Cardiac muscle cell (in vitro differentiated cells and primary cell): ENCODE measurements around the gene ARX. TPM values are rescaled to one million over a fixed set of nuclear protein-coding genes. Genes with fewer than 3 reads are reported as not detected.

Experiments
- DNase-seq, 2 donors: peaks; one replicate each; pipeline versions ENCODE4 v3.0.0 to v3.0.0-alpha.2; 2010 to 2017; ENCODE audit warnings: low read depth in 1 of 2, low spot score in 1 of 2
- H3K27ac ChIP-seq: fragments of 200-600 bp; sonication (generic); 2 replicates; pipeline ENCODE4 v1.5.1; 2016
- H3K27me3 ChIP-seq: fragments of 200-600 bp; sonication (generic); 2 replicates; pipeline ENCODE4 v1.6.0; 2016; ENCODE audit warnings: control low read depth
- H3K36me3 ChIP-seq: fragments of 200-600 bp; sonication (generic); 2 replicates; pipeline ENCODE4 v1.5.1; 2016; ENCODE audit warnings: control low read depth
- H3K4me1 ChIP-seq: fragments of 200-600 bp; sonication (generic); 2 replicates; pipeline ENCODE4 v1.8.1; 2017; ENCODE audit warnings: low read depth, mild to moderate bottlenecking, mixed run types
- H3K4me3 ChIP-seq: fragments of 200-600 bp; sonication (generic); 2 replicates; pipeline ENCODE4 v1.5.1; 2016; ENCODE audit warnings: mild to moderate bottlenecking
- H3K9me3 ChIP-seq: fragments of 200-600 bp; sonication (generic); 2 replicates; pipeline ENCODE4 v1.5.1; 2017; ENCODE audit warnings: low read depth, mild to moderate bottlenecking, control low read depth
- polyA plus RNA-seq: library from polyadenylated mRNA; unstranded; fragments of >200 nt; fragmentation: Nextera tagmentation; extraction: Ambion mirVana; gene quantifications from 2 replicates; pipeline ENCODE4 v1.2.1, GENCODE V29; 2016
- total RNA-seq: library from RNA; depleted of rRNA; stranded (reverse); fragments of >200 nt; gene quantifications from 2 replicates; pipeline ENCODE4 v1.2.3, GENCODE V29; 2016
- TF ChIP-seq, protein P1 (sequence below): IDR thresholded peaks from 2 replicates; pipeline ENCODE4 v1.5.1; 2012; ENCODE audit warnings: low read depth, mild to moderate bottlenecking, low read length

Gene ARX
- total and polyA plus RNA-seq, 2 experiments from 2014 or later, result not detected

DNA sequence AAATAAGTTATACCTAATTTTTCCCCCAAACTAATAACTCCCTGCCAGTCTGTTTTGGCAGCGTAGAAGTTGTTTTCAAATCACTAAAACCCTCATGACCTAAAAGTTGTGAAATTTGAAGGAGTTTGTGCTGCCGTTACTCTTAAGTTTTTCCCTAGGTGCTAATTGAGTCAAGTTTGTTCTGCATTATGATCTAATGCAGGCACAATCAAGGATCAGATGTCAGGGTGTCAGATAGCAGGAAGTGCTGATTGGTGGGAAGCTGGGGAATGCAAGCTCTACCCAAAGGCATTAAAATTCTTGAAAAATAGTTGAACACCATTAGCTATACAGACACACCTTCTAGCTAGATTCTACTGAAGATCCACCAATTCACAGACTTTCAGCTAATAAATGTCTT is 51.9 kb downstream of the ARX start:
- Histone ChIP-seq H3K36me3 (no peaks in the 10 kb centered on the region), H3K27ac (no peak overlapping the region), H3K27me3 (no peaks in the 10 kb centered on the region), H3K9me3 (no peaks in the 10 kb centered on the region), H3K4me1 (peaks cover 5% of the 10 kb centered on the region), H3K4me3 (no peak overlapping the region)
- TF ChIP-seq, protein P1, sequence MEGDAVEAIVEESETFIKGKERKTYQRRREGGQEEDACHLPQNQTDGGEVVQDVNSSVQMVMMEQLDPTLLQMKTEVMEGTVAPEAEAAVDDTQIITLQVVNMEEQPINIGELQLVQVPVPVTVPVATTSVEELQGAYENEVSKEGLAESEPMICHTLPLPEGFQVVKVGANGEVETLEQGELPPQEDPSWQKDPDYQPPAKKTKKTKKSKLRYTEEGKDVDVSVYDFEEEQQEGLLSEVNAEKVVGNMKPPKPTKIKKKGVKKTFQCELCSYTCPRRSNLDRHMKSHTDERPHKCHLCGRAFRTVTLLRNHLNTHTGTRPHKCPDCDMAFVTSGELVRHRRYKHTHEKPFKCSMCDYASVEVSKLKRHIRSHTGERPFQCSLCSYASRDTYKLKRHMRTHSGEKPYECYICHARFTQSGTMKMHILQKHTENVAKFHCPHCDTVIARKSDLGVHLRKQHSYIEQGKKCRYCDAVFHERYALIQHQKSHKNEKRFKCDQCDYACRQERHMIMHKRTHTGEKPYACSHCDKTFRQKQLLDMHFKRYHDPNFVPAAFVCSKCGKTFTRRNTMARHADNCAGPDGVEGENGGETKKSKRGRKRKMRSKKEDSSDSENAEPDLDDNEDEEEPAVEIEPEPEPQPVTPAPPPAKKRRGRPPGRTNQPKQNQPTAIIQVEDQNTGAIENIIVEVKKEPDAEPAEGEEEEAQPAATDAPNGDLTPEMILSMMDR, result no peak
- DNase-seq, result peak in 1 of 2 donors; percentile 10

DNA sequence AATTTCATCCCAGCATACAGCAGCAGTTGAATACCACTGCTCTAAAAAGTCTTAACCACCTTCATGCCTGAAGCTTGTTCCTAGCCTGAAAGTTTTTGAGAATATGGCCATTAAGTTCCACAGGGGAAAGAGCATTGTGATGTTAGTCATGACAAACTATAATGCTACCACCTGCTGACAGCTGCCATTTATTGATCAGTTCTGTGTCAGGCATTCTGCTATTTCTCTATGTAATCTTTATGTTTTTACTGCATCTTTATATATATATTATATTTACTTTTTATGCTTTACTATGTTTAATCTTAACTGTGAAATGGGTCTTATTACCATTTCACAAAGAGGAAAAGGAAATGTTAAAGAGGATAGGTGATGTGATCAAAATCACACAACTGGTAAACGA is 54.0 kb downstream of the ARX start:
- DNase-seq, result no peak
- Histone ChIP-seq H3K27me3 (no peaks in the 10 kb centered on the region), H3K9me3 (no peaks in the 10 kb centered on the region), H3K27ac (no peak overlapping the region), H3K36me3 (no peaks in the 10 kb centered on the region), H3K4me1 (peaks cover 5% of the 10 kb centered on the region), H3K4me3 (no peak overlapping the region)
- TF ChIP-seq, protein P1, result no peak

DNA sequence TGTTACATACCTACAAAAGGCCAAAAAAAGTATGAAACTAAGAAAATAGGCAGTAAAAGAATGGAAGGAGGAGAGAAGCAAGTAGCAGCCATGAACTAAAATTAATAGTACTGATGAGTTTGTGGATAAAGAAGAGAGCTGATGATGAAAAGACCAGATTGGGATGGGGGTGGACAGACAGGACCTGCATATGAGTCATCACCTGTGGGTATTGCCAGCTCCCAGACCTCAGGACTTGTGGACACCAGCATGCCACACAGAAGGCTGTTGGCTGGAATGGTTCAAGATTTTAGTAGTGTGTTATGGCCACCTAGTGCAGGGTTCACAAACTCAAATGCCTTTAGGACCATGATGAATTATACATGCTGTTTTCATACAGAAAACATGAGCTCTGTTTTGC is 58.9 kb downstream of the ARX start:
- Histone ChIP-seq H3K27ac (no peak overlapping the region), H3K4me3 (no peak overlapping the region), H3K4me1 (no peaks in the 10 kb centered on the region), H3K36me3 (no peaks in the 10 kb centered on the region), H3K9me3 (no peaks in the 10 kb centered on the region), H3K27me3 (no peaks in the 10 kb centered on the region)
- peak in 1 of 2 donors; percentile 2 for DNase-seq
- TF ChIP-seq, protein P1, result no peak

DNA sequence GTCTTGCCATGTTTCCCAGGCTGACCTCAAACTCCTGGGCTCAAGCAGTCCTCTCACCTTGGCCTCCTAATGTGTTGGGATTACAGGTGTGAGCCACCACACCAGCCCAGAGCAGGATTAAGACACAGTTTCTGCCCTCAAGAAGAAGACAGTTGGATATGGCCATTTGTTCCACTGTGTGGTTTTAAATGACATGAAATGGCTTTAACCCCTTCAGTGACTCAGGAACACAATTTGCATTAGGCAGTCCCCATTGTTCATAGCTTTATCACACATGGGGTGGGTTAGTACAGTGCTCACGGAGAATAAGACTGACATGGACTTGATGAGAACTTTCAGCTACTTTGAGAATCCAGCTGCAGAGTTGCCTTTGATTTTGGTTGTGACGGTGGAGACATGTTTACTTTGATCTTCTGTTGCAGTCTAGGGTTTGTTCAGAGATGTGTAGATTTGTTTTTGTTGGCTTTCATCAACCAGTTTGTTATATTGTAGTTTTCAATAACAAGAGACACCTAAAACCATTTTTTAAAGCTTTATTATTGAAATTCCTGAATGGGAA is 60.3 kb downstream of the ARX start:
- TF ChIP-seq, protein P1, result no peak
- H3K4me3 ChIP-seq, result no peak overlapping the region
- H3K4me1 ChIP-seq, result no peaks in the 10 kb centered on the region
- H3K27ac ChIP-seq, result no peak overlapping the region
- H3K27me3 ChIP-seq, result no peaks in the 10 kb centered on the region
- H3K9me3 ChIP-seq, result no peaks in the 10 kb centered on the region
- no peaks in the 10 kb centered on the region for H3K36me3 ChIP-seq
- no peak for DNase-seq

DNA sequence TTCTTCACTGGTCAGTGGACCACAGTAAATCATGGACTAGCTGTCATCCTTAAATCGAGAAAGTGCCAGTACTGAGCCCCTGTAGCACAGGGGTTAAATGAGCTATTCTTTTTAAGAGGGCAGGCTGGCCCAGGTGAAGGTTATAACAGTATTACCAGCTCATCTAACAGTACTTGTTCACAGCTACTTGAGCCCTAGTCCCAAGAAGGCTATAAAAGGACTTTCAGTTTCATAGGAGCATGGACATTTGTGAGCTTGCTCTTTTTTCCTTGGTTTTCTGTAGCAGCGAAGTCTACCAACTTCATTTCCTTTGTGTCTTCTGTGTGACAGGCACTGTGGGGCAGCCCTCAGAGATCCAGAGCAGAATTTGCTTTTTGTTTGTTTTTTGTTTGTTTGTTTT is 61.0 kb downstream of the ARX start:
- TF ChIP-seq, protein P1, result no peak
- no peaks in the 10 kb centered on the region for H3K36me3 ChIP-seq
- no peak for DNase-seq
- H3K27ac ChIP-seq, result no peak overlapping the region
- no peaks in the 10 kb centered on the region for H3K27me3 ChIP-seq
- H3K9me3 ChIP-seq, result no peaks in the 10 kb centered on the region
- no peaks in the 10 kb centered on the region for H3K4me1 ChIP-seq
- no peak overlapping the region for H3K4me3 ChIP-seq
